Fibroblast of pulmonary artery (primary cell): Measurements from ENCODE around the gene PKP4.

Experiments
- DNase-seq: peaks from one replicate; pipeline ENCODE4 v3.0.0-alpha.2; 2010; ENCODE audit warnings: low read depth
- H3K4me3 ChIP-seq: replicated peaks from 2 replicates; pipeline ENCODE4 v1.5.1; 2011; ENCODE audit warnings: low read depth, mild to moderate bottlenecking, control low read depth, low read length, moderate library complexity
- CTCF ChIP-seq: IDR thresholded peaks from 2 replicates; pipeline ENCODE4 v1.5.1; 2011; ENCODE audit warnings: mild to moderate bottlenecking, control low read depth, low read length, inconsistent platforms; ENCODE audit errors: missing control alignments

Gene PKP4

GRCh38 chr2:158519481-158519880 lies 62.7 kb downstream of the PKP4 start:
- no peak for TF ChIP-seq CTCF
- DNase-seq, result no peak
- no peak overlapping the region for H3K4me3 ChIP-seq

GRCh38 chr2:158529379-158530259 lies 72.9 kb downstream of the PKP4 start:
- peak; percentile 53 for DNase-seq
- no peak for TF ChIP-seq CTCF
- no peak overlapping the region for H3K4me3 ChIP-seq

GRCh38 chr2:158530829-158531228 lies 74.1 kb downstream of the PKP4 start:
- TF ChIP-seq CTCF, result no peak
- DNase-seq, result no peak
- no peak overlapping the region for H3K4me3 ChIP-seq

GRCh38 chr2:158533009-158533408 lies 76.3 kb downstream of the PKP4 start:
- no peak for TF ChIP-seq CTCF
- H3K4me3 ChIP-seq, result no peak overlapping the region
- DNase-seq, result no peak

- H3K4me3 ChIP-seq, result no peak overlapping the region
- TF ChIP-seq CTCF, result no peak
- DNase-seq, result peak; percentile 88
Measured at GRCh38 chr2:158539176-158540005, 82.6 kb downstream of the PKP4 start.

- H3K4me3 ChIP-seq, result no peak overlapping the region
- no peak for TF ChIP-seq CTCF
- DNase-seq, result no peak
Measured at GRCh38 chr2:158542577-158542976, 85.8 kb downstream of the PKP4 start.
